WTC11 (cell line): ENCODE measurements around the gene MBOAT2. TPM values are rescaled to one million over a fixed set of nuclear protein-coding genes. Genes with fewer than 3 reads are reported as not detected.

Experiments
- ATAC-seq: fragments of 200-7000 bp; cut with Tn5 transposase; 2 replicates; pipeline ENCODE4 v1.10.0; 2021; ENCODE audit warnings: mild to moderate bottlenecking, moderate library complexity
- CTCF ChIA-PET: fragments of 300-600 bp; sonication (Branson Sonifier 250); formaldehyde crosslinking; loops from one replicate; lab custom pipeline; 2021; ENCODE audit warnings: antibody characterized with exemption; lab: Charles Lee
- POLR2A ChIA-PET: fragments of 350-600 bp; sonication (Branson Sonifier 250); formaldehyde crosslinking; loops from one replicate; lab custom pipeline; 2021; ENCODE audit warnings: antibody characterized with exemption; lab: Charles Lee
- DNase-seq: peaks from one replicate; pipeline ENCODE4 v3.0.0; 2021; ENCODE audit warnings: low spot score
- H3K27ac Mint-ChIP-seq: 2 replicates; pipeline ENCODE4 v1.8.0; 2021; ENCODE audit warnings: mixed read lengths
- H3K27me3 Mint-ChIP-seq: 2 replicates; pipeline ENCODE4 v1.8.0; 2021; ENCODE audit warnings: low read depth, mild to moderate bottlenecking, moderate library complexity, mixed read lengths
- H3K36me3 Mint-ChIP-seq: 2 replicates; pipeline ENCODE4 v1.8.0; 2021; ENCODE audit warnings: mixed read lengths
- H3K4me1 Mint-ChIP-seq: 2 replicates; pipeline ENCODE4 v1.8.0; 2022; ENCODE audit warnings: mixed read lengths
- H3K4me3 Mint-ChIP-seq: 2 replicates; pipeline ENCODE4 v1.8.0; 2021; ENCODE audit warnings: mild to moderate bottlenecking, moderate library complexity, mixed read lengths
- H3K9me3 Mint-ChIP-seq: 2 replicates; pipeline ENCODE4 v1.8.0; 2021; ENCODE audit warnings: mixed read lengths
- CBFB ChIP-seq: sonication (generic); formaldehyde crosslinking; IDR thresholded peaks from 2 replicates; pipeline ENCODE4 v1.8.1; 2022; ENCODE audit warnings: mild to moderate bottlenecking, low read depth, missing genetic modification reagents
- E2F1 ChIP-seq: sonication (generic); formaldehyde crosslinking; IDR thresholded peaks from 2 replicates; pipeline ENCODE4 v1.8.0; 2022; ENCODE audit warnings: mild to moderate bottlenecking, missing genetic modification reagents
- ESRRA ChIP-seq: sonication (generic); formaldehyde crosslinking; IDR thresholded peaks from 2 replicates; pipeline ENCODE4 v1.8.1; 2022; ENCODE audit warnings: mild to moderate bottlenecking, missing genetic modification reagents, borderline replicate concordance
- ETV6 ChIP-seq: sonication (generic); formaldehyde crosslinking; IDR thresholded peaks from 2 replicates; pipeline ENCODE4 v1.8.1; 2022; ENCODE audit warnings: mild to moderate bottlenecking, missing genetic modification reagents
- FOXK1 ChIP-seq: sonication (generic); formaldehyde crosslinking; IDR thresholded peaks from 2 replicates; pipeline ENCODE4 v1.8.0; 2022; ENCODE audit warnings: mild to moderate bottlenecking, moderate library complexity, missing genetic modification reagents
- FOXP1 ChIP-seq: sonication (generic); formaldehyde crosslinking; IDR thresholded peaks from 2 replicates; pipeline ENCODE4 v1.8.0; 2022; ENCODE audit warnings: missing genetic modification reagents, mild to moderate bottlenecking, moderate library complexity, borderline replicate concordance
- GABPB1 ChIP-seq: sonication (generic); formaldehyde crosslinking; IDR thresholded peaks from 2 replicates; pipeline ENCODE4 v1.8.1; 2023; ENCODE audit warnings: mild to moderate bottlenecking, missing genetic modification reagents
- NFATC4 ChIP-seq: fragments of 250-450 bp; sonication (Bioruptor Pico); IDR thresholded peaks from 2 replicates; pipeline ENCODE4 v1.9.0; 2021; ENCODE audit warnings: mild to moderate bottlenecking
- NFE2L1 ChIP-seq: sonication (generic); formaldehyde crosslinking; IDR thresholded peaks from 2 replicates; pipeline ENCODE4 v1.8.1; 2023; ENCODE audit warnings: missing genetic modification reagents
- NR1H2 ChIP-seq: sonication (generic); formaldehyde crosslinking; IDR thresholded peaks from 2 replicates; pipeline ENCODE4 v1.9.0; 2021; ENCODE audit warnings: mild to moderate bottlenecking, moderate library complexity, missing genetic modification reagents
- NR2C2 ChIP-seq: sonication (generic); formaldehyde crosslinking; IDR thresholded peaks from 2 replicates; pipeline ENCODE4 v1.8.0; 2022; ENCODE audit warnings: mild to moderate bottlenecking, missing genetic modification reagents
- RELA ChIP-seq: sonication (generic); formaldehyde crosslinking; IDR thresholded peaks from 2 replicates; pipeline ENCODE4 v1.8.1; 2022; ENCODE audit warnings: missing genetic modification reagents, mild to moderate bottlenecking, borderline replicate concordance
- RORB ChIP-seq: fragments of 250-450 bp; sonication (Bioruptor Pico); IDR thresholded peaks from 2 replicates; pipeline ENCODE4 v1.9.0; 2021; ENCODE audit warnings: mild to moderate bottlenecking
- SOX15 ChIP-seq: fragments of 250-450 bp; sonication (Bioruptor Pico); IDR thresholded peaks from 2 replicates; pipeline ENCODE4 v1.9.0; 2021; ENCODE audit warnings: mild to moderate bottlenecking
- SP1 ChIP-seq: sonication (generic); formaldehyde crosslinking; conservative IDR thresholded peaks from 2 replicates; pipeline ENCODE4 v1.8.1; 2022; ENCODE audit warnings: missing genetic modification reagents
- USF1 ChIP-seq: sonication (generic); formaldehyde crosslinking; IDR thresholded peaks from 2 replicates; pipeline ENCODE4 v1.8.0; 2022; ENCODE audit warnings: mild to moderate bottlenecking, missing genetic modification reagents
- USF2 ChIP-seq: sonication (generic); formaldehyde crosslinking; IDR thresholded peaks from 2 replicates; pipeline ENCODE4 v1.8.1; 2023; ENCODE audit warnings: mild to moderate bottlenecking, missing genetic modification reagents, moderate library complexity
- ZNF219 ChIP-seq: sonication (generic); formaldehyde crosslinking; IDR thresholded peaks from 2 replicates; pipeline ENCODE4 v1.8.0; 2023; ENCODE audit warnings: missing genetic modification reagents, mild to moderate bottlenecking, borderline replicate concordance
- ZNF263 ChIP-seq: sonication (generic); formaldehyde crosslinking; IDR thresholded peaks from 2 replicates; pipeline ENCODE4 v1.8.1; 2022; ENCODE audit warnings: low read depth, mild to moderate bottlenecking, moderate library complexity, missing genetic modification reagents
- ZNF396 ChIP-seq: fragments of 250-450 bp; sonication (Bioruptor Pico); IDR thresholded peaks from 2 replicates; pipeline ENCODE4 v1.8.0; 2021; ENCODE audit warnings: mild to moderate bottlenecking, moderate library complexity, borderline replicate concordance
- total RNA-seq: library from RNA; stranded (reverse); gene quantifications from 3 replicates; pipeline ENCODE4 v1.2.3, GENCODE V29; 2021

MBOAT2 gene
- total RNA-seq, 1 experiment from 2014 or later, result 24.7 TPM

- no peaks in the 10 kb centered on the region for H3K36me3 Mint-ChIP-seq
- H3K4me3 Mint-ChIP-seq, result no peak overlapping the region
- H3K27ac Mint-ChIP-seq, result no peak overlapping the region
- ATAC-seq (no peak), DNase-seq (no peak)
- H3K9me3 Mint-ChIP-seq, result no peaks in the 10 kb centered on the region
- H3K4me1 Mint-ChIP-seq, result peaks cover 12% of the 10 kb centered on the region
- POLR2A ChIA-PET, result no interaction called here
- no peak for TF ChIP-seq FOXP1 (CRISPR knock-in tag)
- TF ChIP-seq SOX15 (CRISPR knock-in tag), result no peak
- no peak for TF ChIP-seq RELA (CRISPR knock-in tag)
- TF ChIP-seq GABPB1 (CRISPR knock-in tag), result peak; percentile 49; the same call in 1 of the 2 replicates
- CTCF ChIA-PET, result no interaction called here
- H3K27me3 Mint-ChIP-seq, result peaks cover 6% of the 10 kb centered on the region; the same call in 1 of the 2 replicates
Measured at GRCh38 chr2:8840475-8841091, 162.9 kb downstream of the MBOAT2 start.

- TF ChIP-seq NR2C2 (CRISPR knock-in tag) (no peak), RELA (CRISPR knock-in tag) (no peak), ZNF396 (CRISPR knock-in tag) (no peak), CBFB (CRISPR knock-in tag) (no peak), RORB (CRISPR knock-in tag) (no peak), ZNF263 (CRISPR knock-in tag) (no peak), E2F1 (CRISPR knock-in tag) (no peak)
- Mint-ChIP-seq H3K36me3 (no peaks in the 10 kb centered on the region), H3K27me3 (peaks cover 6% of the 10 kb centered on the region; the same call in 1 of the 2 replicates), H3K27ac (no peak overlapping the region), H3K4me3 (no peak overlapping the region), H3K4me1 (peaks cover 12% of the 10 kb centered on the region), H3K9me3 (no peaks in the 10 kb centered on the region)
- DNase-seq, result no peak
- POLR2A ChIA-PET, result no interaction called here
- CTCF ChIA-PET, result no interaction called here
- no peak for ATAC-seq
Measured at GRCh38 chr2:8839189-8839965, 164.1 kb downstream of the MBOAT2 start.

GRCh38 chr2:8837795-8838140 is 165.7 kb downstream of the MBOAT2 start:
- H3K27ac Mint-ChIP-seq, result no peak overlapping the region; the same call in 1 of the 2 replicates
- DNase-seq (no peak), ATAC-seq (peak; percentile 67)
- no peak for TF ChIP-seq NFE2L1 (CRISPR knock-in tag)
- TF ChIP-seq ZNF219 (CRISPR knock-in tag), result no peak
- no peak for TF ChIP-seq NFATC4 (CRISPR knock-in tag)
- TF ChIP-seq USF1 (CRISPR knock-in tag), result no peak
- TF ChIP-seq ETV6 (CRISPR knock-in tag), result no peak
- TF ChIP-seq NR2C2 (CRISPR knock-in tag), result no peak
- H3K4me3 Mint-ChIP-seq, result peak overlapping the region; percentile 99
- POLR2A ChIA-PET, result no interaction called here
- H3K36me3 Mint-ChIP-seq, result no peaks in the 10 kb centered on the region
- H3K27me3 Mint-ChIP-seq, result peaks cover 6% of the 10 kb centered on the region; the same call in 1 of the 2 replicates
- H3K9me3 Mint-ChIP-seq, result no peaks in the 10 kb centered on the region
- H3K4me1 Mint-ChIP-seq, result peaks cover 12% of the 10 kb centered on the region
- CTCF ChIA-PET, result interaction anchor here (0.6 to 0.7 kb wide), 2 partner anchors 93 to 145 kb away, joined by 3 to 4 read pairs; no protein-coding TSS in a partner anchor

GRCh38 chr2:8836971-8837794 is 166.3 kb downstream of the MBOAT2 start, which contains the start of gene KIDINS220:
TSS of gene KIDINS220 (minus strand) at chr2:8837613. CDS start at chr2:8827093, 10,520 bp downstream.
- Mint-ChIP-seq H3K9me3 (no peaks in the 10 kb centered on the region), H3K27me3 (peaks cover 6% of the 10 kb centered on the region; the same call in 1 of the 2 replicates), H3K4me3 (peak within 1 kb of the TSS; percentile 99), H3K27ac (peak within 1 kb of the TSS; percentile 92), H3K36me3 (no peaks in the 10 kb centered on the region), H3K4me1 (peaks cover 12% of the 10 kb centered on the region)
- ChIA-PET CTCF (interaction anchor here (0.6 to 1.6 kb wide), 5 partner anchors 10 to 306 kb away, joined by 3 to 5 read pairs (median 3); no protein-coding TSS in a partner anchor), POLR2A (no interaction called here)
- ATAC-seq, result peak; percentile 89
- peak; percentile 81 for DNase-seq
- TF ChIP-seq FOXP1 (CRISPR knock-in tag) (0 out of 2 replicates have a peak, but pooled peaks have one; percentile 53), NFATC4 (CRISPR knock-in tag) (no peak), ESRRA (CRISPR knock-in tag) (no peak), FOXK1 (CRISPR knock-in tag) (peak; percentile 44; the same call in 1 of the 2 replicates), NR1H2 (no peak), SP1 (CRISPR knock-in tag) (peak; percentile 76), USF2 (peak; percentile 94), GABPB1 (CRISPR knock-in tag) (peak; percentile 58; the same call in 1 of the 2 replicates)
